Retinal pigment epithelial cell (primary cell): ENCODE results near the gene RGS7.
"Not testable (repeated sequence)": the region's sequence is repeated elsewhere in the genome, so short reads cannot be mapped to it uniquely, and the experiment has no call there.

Experiments used
- DNase-seq: peaks from one replicate; pipeline ENCODE4 v3.0.0-alpha.2; 2010; ENCODE audit warnings: low read depth
- H3K4me3 ChIP-seq: 2 replicates; pipeline ENCODE4 v1.5.1; 2011; ENCODE audit warnings: mild to moderate bottlenecking, low read length, control low read depth, moderate library complexity
- CTCF ChIP-seq: conservative IDR thresholded peaks from 2 replicates; pipeline ENCODE4 v1.5.1; 2011; ENCODE audit warnings: low read depth, low read length, control low read depth, inconsistent platforms

The RGS7 gene

GRCh38 chr1:241228339-241228738, 128.7 kb downstream of the RGS7 start:
- DNase-seq = no peak
- no peak for TF ChIP-seq CTCF
- no peak overlapping the region for H3K4me3 ChIP-seq

DNA sequence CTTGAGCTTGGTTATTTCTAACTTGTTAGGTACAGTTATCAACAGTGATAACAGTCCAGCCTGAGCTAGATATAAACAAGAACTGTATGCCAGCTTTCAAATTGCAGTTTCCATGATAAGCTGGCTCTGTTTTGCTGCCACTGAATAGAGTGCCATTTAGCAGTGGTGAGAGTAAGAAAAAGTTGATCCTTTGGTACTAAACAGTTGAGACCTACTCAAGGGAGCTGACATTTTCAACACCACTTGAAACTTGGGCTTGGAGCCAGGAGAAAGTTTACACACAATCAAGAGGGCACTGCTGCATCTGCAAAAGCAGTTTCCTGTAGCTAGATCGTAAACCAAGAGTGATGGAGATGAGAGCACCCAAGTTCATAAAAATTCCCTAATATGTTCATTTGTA, 131.3 kb downstream of the RGS7 start:
- DNase-seq = no peak
- no peak for TF ChIP-seq CTCF
- no peak overlapping the region for H3K4me3 ChIP-seq

DNA sequence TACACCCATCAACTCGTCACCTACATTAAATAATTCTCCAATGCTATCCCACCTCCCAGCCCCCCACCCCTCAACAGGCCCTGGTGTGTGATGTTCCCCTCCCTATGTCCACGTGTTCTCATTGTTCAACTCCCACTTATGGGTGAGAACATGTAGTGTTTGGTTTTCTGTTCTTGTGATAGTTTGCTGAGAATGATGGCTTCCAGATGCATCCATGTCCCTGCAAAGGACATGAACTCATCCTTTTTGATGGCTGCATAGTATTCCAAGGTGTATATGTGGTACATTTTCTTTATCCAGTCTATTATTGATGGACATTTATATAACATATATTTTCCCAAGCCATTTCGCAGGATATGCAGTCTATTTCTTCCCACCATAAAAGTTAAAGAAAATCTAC, 132.8 kb downstream of the RGS7 start:
- not testable (repeated sequence) for DNase-seq, H3K4me3 ChIP-seq

DNA sequence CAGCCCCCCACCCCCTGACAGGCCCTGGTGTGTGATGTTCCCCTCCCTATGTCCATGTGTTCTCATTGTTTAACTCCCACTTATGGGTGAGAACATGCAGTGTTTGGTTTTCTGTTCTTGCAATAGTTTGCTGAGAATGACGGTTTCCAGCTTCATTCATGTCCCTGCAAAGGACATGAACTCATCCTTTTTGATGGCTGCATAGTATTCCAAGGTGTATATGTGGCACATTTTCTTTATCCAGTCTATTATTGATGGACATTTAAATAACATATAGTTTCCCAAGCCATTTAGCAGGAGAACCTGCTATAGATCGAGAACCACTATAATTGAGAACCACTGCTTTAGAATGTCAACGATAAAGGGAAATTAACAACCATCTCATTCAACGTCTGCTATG, 134.2 kb downstream of the RGS7 start:
- DNase-seq = not testable (repeated sequence)

DNA sequence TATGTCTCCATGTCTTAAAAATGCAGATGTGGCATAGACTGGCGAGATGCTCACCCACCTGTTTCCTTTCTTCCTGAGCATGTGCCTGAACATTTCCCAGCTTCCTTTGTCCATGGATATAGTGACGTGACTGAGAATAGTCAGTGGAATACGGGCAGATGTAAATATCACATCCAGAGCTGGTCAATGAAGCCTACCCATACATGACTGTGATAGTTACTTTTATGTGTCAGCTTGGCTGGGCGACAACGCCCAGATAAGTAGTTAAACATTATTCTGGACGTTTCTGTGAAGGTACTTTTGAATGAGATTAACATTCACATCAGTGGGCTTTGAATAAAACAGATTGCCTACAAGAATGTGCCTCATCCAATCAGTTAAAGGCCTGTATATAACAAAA, 135.7 kb downstream of the RGS7 start:
- TF ChIP-seq CTCF = no peak
- DNase-seq = no peak
- no peak overlapping the region for H3K4me3 ChIP-seq

More for the DNA sequence above, 134.2 kb downstream of the RGS7 start:
- not testable (repeated sequence) for H3K4me3 ChIP-seq

GRCh38 chr1:241220913-241221312, 136.1 kb downstream of the RGS7 start:
- H3K4me3 ChIP-seq, DNase-seq: not testable (repeated sequence)

DNA sequence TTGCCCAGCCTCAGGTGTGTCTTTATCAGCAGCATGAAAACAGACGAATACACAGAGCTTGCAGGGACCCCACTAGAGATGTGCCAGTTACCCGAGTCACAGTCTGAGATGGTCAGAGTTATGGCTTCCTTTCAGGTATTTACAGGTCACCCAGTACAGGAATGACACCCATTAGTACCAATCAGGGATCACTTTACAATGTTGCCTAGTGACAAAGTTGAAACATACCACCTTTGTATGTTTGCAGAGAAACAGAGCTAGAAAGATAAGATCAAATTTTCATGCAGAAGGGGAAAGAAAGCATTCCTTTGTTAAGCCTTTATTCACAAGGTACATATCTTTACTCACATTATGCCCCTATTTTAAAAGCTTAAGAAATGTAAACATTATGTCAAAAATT, 137.6 kb downstream of the RGS7 start:
- DNase-seq = no peak

DNA sequence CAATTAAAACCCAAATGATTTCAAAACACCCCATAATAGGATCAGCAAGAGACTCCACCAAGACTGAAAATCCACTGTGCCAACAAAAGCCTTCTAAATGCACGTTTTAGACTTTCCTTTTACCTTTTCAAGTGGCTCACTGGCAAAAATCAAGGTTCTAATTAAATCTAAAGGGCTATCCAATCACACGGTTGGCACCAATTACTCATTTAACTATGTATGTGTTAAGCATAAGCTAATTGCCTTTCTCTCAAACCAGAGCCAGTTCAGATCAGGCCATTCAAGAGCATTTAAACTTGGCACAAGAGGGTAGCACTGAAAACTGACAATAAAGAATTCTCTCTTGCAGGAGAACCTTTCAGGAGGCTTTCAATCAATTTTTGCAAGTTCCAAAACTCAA, 139.5 kb downstream of the RGS7 start:
- TF ChIP-seq CTCF = no peak
- H3K4me3 ChIP-seq = no peak overlapping the region
- no peak for DNase-seq

More for the DNA sequence above, 137.6 kb downstream of the RGS7 start:
- TF ChIP-seq CTCF = no peak
- no peak overlapping the region for H3K4me3 ChIP-seq

DNA sequence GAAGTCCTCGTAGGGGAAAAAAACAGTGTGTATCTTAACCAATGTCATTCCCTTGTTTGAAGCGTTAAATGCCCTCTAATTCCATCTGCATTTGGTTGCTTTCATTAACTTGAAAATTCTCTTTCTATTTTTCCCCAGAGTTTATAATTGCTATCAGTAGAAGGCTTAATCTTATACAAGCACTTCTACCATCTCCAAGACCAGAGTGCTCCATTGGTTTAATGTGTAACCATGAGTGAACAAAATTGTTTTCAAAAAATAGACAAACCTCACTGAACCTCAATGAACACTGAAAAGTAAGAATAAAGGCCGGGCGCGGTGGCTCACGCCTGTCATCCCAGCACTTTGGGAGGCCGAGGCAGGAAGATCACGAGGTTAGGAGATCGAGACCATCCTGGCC, 141.3 kb downstream of the RGS7 start:
- no peak overlapping the region for H3K4me3 ChIP-seq
- no peak for DNase-seq
- no peak for TF ChIP-seq CTCF
